Fibroblast of skin of abdomen (primary cell): ENCODE results near the gene OR8K3. TPM values are rescaled to one million over a fixed set of nuclear protein-coding genes. Genes with fewer than 3 reads are reported as not detected.

Experiments
- DNase-seq: peaks from one replicate; pipeline ENCODE4 v3.0.0-alpha.2; 2013
- polyA plus RNA-seq, 2 experiments: library from polyadenylated mRNA; unstranded; fragments of 120-200 nt; gene quantifications; one replicate each; pipeline ENCODE4 v1.2.1, GENCODE V29; 2013; ENCODE audit not compliant: insufficient read length in 2 of 2

OR8K3 gene
- not detected for polyA plus RNA-seq (2013, experiment 1 of 2; ENCODE audit: insufficient read length)
- polyA plus RNA-seq (2013, experiment 2 of 2; ENCODE audit: insufficient read length): not detected

GRCh38 chr11:56314844-56315243 lies at the start of gene OR8K3:
Gene OR8K3, plus strand, starts transcription at chr11:56315144. Its CDS starts 3,163 bp downstream, at chr11:56318307.
- no peak for DNase-seq

- DNase-seq: no peak
Measured at GRCh38 chr11:56271092-56271491, 43.9 kb upstream of the OR8K3 start.

GRCh38 chr11:56273854-56274253 lies 41.1 kb upstream of the OR8K3 start, which contains the start of gene OR5T1:
Gene OR5T1, plus strand, starts transcription at chr11:56274154. Its CDS starts 1,485 bp downstream, at chr11:56275639.
- DNase-seq: no peak

- DNase-seq: no peak
Measured at GRCh38 chr11:56292154-56292553, 22.8 kb upstream of the OR8K3 start, which contains the start of gene OR8H1. Gene OR8H1, minus strand, starts transcription at chr11:56292254. Its CDS starts 1,192 bp downstream, at chr11:56291062.

- no peak for DNase-seq
Measured at GRCh38 chr11:56296898-56297297, 18.0 kb upstream of the OR8K3 start.

- DNase-seq: no peak
Measured at GRCh38 chr11:56307836-56308235, 7.1 kb upstream of the OR8K3 start.

GRCh38 chr11:56331861-56332491 lies 17.0 kb downstream of the OR8K3 start:
- DNase-seq: no peak

- no peak for DNase-seq
Measured at GRCh38 chr11:56333156-56333555, 18.2 kb downstream of the OR8K3 start.

- no peak for DNase-seq
Measured at GRCh38 chr11:56340289-56340688, 25.3 kb downstream of the OR8K3 start.

GRCh38 chr11:56345739-56346138 lies 30.8 kb downstream of the OR8K3 start, which contains the start of gene OR8K1:
Gene OR8K1, plus strand, starts transcription at chr11:56346039. Its CDS starts 0 bp downstream, at chr11:56346039.
- no peak for DNase-seq

GRCh38 chr11:56353991-56354390 lies 39.0 kb downstream of the OR8K3 start, which contains the start of gene OR8J1:
Gene OR8J1, plus strand, starts transcription at chr11:56354291. Its CDS starts 5,956 bp downstream, at chr11:56360247.
- no peak for DNase-seq
